Right forelimb (tissue), 1 donor: Measurements from ENCODE around the gene DDX56.
A peak's percentile ranks its signal among the peaks of the same experiment; 100 is the strongest.
"Not testable (repeated sequence)": the region's sequence is repeated elsewhere in the genome, so short reads cannot be mapped to it uniquely, and the experiment has no call there.

ENCODE experiments used
- DNase-seq: peaks from one replicate; pipeline ENCODE4 v3.0.0-alpha.2; 2018

The DDX56 gene

GRCh38 chr7:44573464-44574286, at the start of gene DDX56:
Gene DDX56 (minus strand): TSS chr7:44573908. CDS start chr7:44573895, 13 bp downstream.
- DNase-seq, result peak; percentile 94

- no peak for DNase-seq
These were observed 48.8 kb upstream of the DDX56 start for GRCh38 chr7:44622342-44623151.

GRCh38 chr7:44621750-44622103, 48.0 kb upstream of the DDX56 start:
- DNase-seq, result no peak

- DNase-seq, result no peak
These were observed 47.5 kb upstream of the DDX56 start for GRCh38 chr7:44621034-44621749.

- DNase-seq, result no peak
These were observed 45.0 kb upstream of the DDX56 start for GRCh38 chr7:44618753-44619152.

GRCh38 chr7:44618045-44618444, 44.3 kb upstream of the DDX56 start:
- DNase-seq, result no peak

GRCh38 chr7:44617225-44617890, 43.6 kb upstream of the DDX56 start:
- no peak for DNase-seq

- DNase-seq, result no peak
These were observed 42.8 kb upstream of the DDX56 start for GRCh38 chr7:44616545-44616944.

- DNase-seq, result no peak
These were observed 42.1 kb upstream of the DDX56 start for GRCh38 chr7:44615793-44616192.

- no peak for DNase-seq
These were observed 41.5 kb upstream of the DDX56 start for GRCh38 chr7:44615149-44615611.

GRCh38 chr7:44609829-44610228, 36.1 kb upstream of the DDX56 start:
- no peak for DNase-seq

- no peak for DNase-seq
These were observed 35.4 kb upstream of the DDX56 start for GRCh38 chr7:44608916-44609648.

GRCh38 chr7:44607141-44608068, 33.7 kb upstream of the DDX56 start:
- DNase-seq, result no peak

GRCh38 chr7:44606341-44607140, 32.8 kb upstream of the DDX56 start, which contains the start of gene OGDH:
Gene OGDH (plus strand): TSS chr7:44606627. CDS start chr7:44624344, 17,717 bp downstream.
- DNase-seq, result peak; percentile 99

GRCh38 chr7:44604941-44605340, 31.2 kb upstream of the DDX56 start:
- DNase-seq, result no peak

- DNase-seq, result no peak
These were observed 29.5 kb upstream of the DDX56 start for GRCh38 chr7:44603193-44603592.

GRCh38 chr7:44602576-44602910, 28.8 kb upstream of the DDX56 start:
- no peak for DNase-seq

- no peak for DNase-seq
These were observed 25.5 kb upstream of the DDX56 start for GRCh38 chr7:44599222-44599621.

GRCh38 chr7:44597181-44597580, 23.5 kb upstream of the DDX56 start:
- not testable (repeated sequence) for DNase-seq
